ENCODE data around the gene GFOD1. TPM values are rescaled to one million over a fixed set of nuclear protein-coding genes. Genes with fewer than 3 reads are reported as not detected.

Gene GFOD1
- total RNA-seq, 1 experiment from 2014 or later, result 8.8 TPM

GRCh38 chr6:13352165-13352564 lies 135.2 kb downstream of the GFOD1 start:
- Histone ChIP-seq H3K4me1 (ENCODE audit: insufficient read depth, low read length, poor library complexity, severe bottlenecking) (no peaks in the 10 kb centered on the region), H3K9me3 (ENCODE audit: low read depth, low read length, poor library complexity, severe bottlenecking) (no peaks in the 10 kb centered on the region), H3K36me3 (ENCODE audit: insufficient read depth, low read length, poor library complexity, severe bottlenecking) (no peaks in the 10 kb centered on the region), H3K27ac (ENCODE audit: low read depth, low read length, poor library complexity, severe bottlenecking) (no peak overlapping the region), H3K4me3 (ENCODE audit: low read depth, low read length, poor library complexity, severe bottlenecking) (no peak overlapping the region), H3K27me3 (replicated peaks; ENCODE audit: insufficient read depth, low read depth, low read length, poor library complexity) (no peaks in the 10 kb centered on the region)
- no peak for DNase-seq (ENCODE audit: low spot score)
- POLR2A ChIA-PET (ENCODE audit: low non-redundant PET), result no interaction called here
- TF ChIP-seq CTCF (conservative IDR thresholded peaks at IDR 0.05; ENCODE audit: low read depth, low read length), result no peak
- TF ChIP-seq EZH2 (IDR thresholded peaks at IDR 0.05; ENCODE audit: borderline replicate concordance, low read depth, low read length, poor library complexity, severe bottlenecking), result no peak
- intact Hi-C loops (cut with micrococcal nuclease; ENCODE audit: unreplicated experiment), result no loop called here
- BruUV-seq (replicated peaks), result no TSS peak
- CTCF ChIA-PET, result no interaction called here

GRCh38 chr6:13351271-13351670 lies 136.1 kb downstream of the GFOD1 start:
- intact Hi-C loops (cut with micrococcal nuclease; ENCODE audit: unreplicated experiment), result no loop called here
- no peak for TF ChIP-seq EZH2 (IDR thresholded peaks at IDR 0.05; ENCODE audit: borderline replicate concordance, low read depth, low read length, poor library complexity, severe bottlenecking)
- TF ChIP-seq CTCF (conservative IDR thresholded peaks at IDR 0.05; ENCODE audit: low read depth, low read length), result no peak
- no peaks in the 10 kb centered on the region for H3K4me1 ChIP-seq (ENCODE audit: insufficient read depth, low read length, poor library complexity, severe bottlenecking)
- H3K36me3 ChIP-seq (ENCODE audit: insufficient read depth, low read length, poor library complexity, severe bottlenecking), result no peaks in the 10 kb centered on the region
- H3K9me3 ChIP-seq (ENCODE audit: low read depth, low read length, poor library complexity, severe bottlenecking), result no peaks in the 10 kb centered on the region
- H3K4me3 ChIP-seq (ENCODE audit: low read depth, low read length, poor library complexity, severe bottlenecking), result no peak overlapping the region
- no peak overlapping the region for H3K27ac ChIP-seq (ENCODE audit: low read depth, low read length, poor library complexity, severe bottlenecking)
- no peaks in the 10 kb centered on the region for H3K27me3 ChIP-seq (replicated peaks; ENCODE audit: insufficient read depth, low read depth, low read length, poor library complexity)
- BruUV-seq (replicated peaks), result no TSS peak
- ChIA-PET CTCF (no interaction called here), POLR2A (ENCODE audit: low non-redundant PET) (no interaction called here)
- no peak for DNase-seq (ENCODE audit: low spot score)

GRCh38 chr6:13349811-13350506 lies 137.4 kb downstream of the GFOD1 start:
- CTCF ChIA-PET, result no interaction called here
- H3K27me3 ChIP-seq (replicated peaks; ENCODE audit: insufficient read depth, low read depth, low read length, poor library complexity), result no peaks in the 10 kb centered on the region
- POLR2A ChIA-PET (ENCODE audit: low non-redundant PET), result no interaction called here
- H3K36me3 ChIP-seq (ENCODE audit: insufficient read depth, low read length, poor library complexity, severe bottlenecking), result no peaks in the 10 kb centered on the region
- H3K4me1 ChIP-seq (ENCODE audit: insufficient read depth, low read length, poor library complexity, severe bottlenecking), result no peaks in the 10 kb centered on the region
- DNase-seq (ENCODE audit: low spot score), result no peak
- TF ChIP-seq CTCF (conservative IDR thresholded peaks at IDR 0.05; ENCODE audit: low read depth, low read length) (no peak), EZH2 (IDR thresholded peaks at IDR 0.05; ENCODE audit: borderline replicate concordance, low read depth, low read length, poor library complexity, severe bottlenecking) (no peak)
- no TSS peak for BruUV-seq (replicated peaks)
- H3K27ac ChIP-seq (ENCODE audit: low read depth, low read length, poor library complexity, severe bottlenecking), result no peak overlapping the region
- intact Hi-C loops (cut with micrococcal nuclease; ENCODE audit: unreplicated experiment), result no loop called here
- H3K4me3 ChIP-seq (ENCODE audit: low read depth, low read length, poor library complexity, severe bottlenecking), result no peak overlapping the region
- H3K9me3 ChIP-seq (ENCODE audit: low read depth, low read length, poor library complexity, severe bottlenecking), result no peaks in the 10 kb centered on the region
